ENCODE data around the gene WDR18. TPM values are rescaled to one million over a fixed set of nuclear protein-coding genes. Genes with fewer than 3 reads are reported as not detected.

Gene WDR18
- total RNA-seq, 1 experiment from 2014 or later: 96.8 TPM

DNA sequence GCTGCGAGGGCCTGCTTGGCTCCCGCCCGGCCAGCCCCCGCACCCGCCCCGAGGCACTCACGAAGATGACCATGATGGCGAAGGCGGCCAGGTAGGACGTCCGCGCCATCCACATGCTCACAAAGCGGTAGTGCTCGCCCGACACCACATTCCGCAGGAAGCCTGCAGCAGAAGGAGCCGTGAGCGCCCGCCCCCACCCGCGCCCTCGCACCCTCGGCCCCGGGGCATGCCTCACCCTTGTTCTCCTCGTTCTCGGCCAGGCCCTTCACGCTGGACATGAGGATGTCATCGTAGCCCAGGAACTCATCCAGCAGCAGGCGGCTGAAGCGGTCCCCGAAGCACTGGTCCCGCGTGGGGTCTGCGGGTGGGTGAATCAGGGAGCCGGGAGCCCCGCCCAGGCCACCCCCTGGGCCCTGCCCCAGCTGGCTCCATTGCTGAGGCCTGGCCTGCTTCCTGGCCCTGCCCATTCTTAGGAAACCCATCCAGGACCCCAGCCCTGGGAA is 27.7 kb downstream of the WDR18 start:
- intact Hi-C loops (cut with micrococcal nuclease; ENCODE audit: unreplicated experiment): no loop called here

DNA sequence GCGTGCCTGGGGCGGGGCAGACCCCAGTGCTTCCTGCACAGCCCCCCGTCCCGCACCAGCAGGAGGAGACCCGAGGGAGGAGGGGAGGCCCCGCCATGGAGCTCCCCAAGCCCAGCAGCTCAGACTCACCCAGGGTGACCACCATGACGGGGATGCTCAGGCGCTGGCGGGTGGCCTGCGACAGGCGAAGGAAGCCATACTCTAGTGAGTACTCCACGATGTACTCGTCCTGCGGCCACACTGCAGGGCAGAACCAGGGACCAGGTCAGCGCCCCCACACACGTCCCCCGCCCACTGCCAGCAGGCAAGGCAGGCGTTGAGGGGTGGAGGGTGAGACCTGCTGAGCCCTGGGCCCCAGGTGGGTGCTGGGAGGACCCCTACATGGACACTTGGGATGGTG is 28.2 kb downstream of the WDR18 start:
- intact Hi-C loops (cut with micrococcal nuclease; ENCODE audit: unreplicated experiment): no loop called here
- Mint-ChIP-seq H3K36me3 (ENCODE audit: insufficient read depth, unreplicated experiment) (peaks cover 22% of the 10 kb centered on the region), H3K27me3 (ENCODE audit: insufficient read depth, unreplicated experiment) (no peaks in the 10 kb centered on the region), H3K4me1 (ENCODE audit: low read depth, unreplicated experiment) (no peaks in the 10 kb centered on the region), H3K9me3 (ENCODE audit: unreplicated experiment) (no peaks in the 10 kb centered on the region), H3K27ac (ENCODE audit: unreplicated experiment) (no peak overlapping the region), H3K4me3 (ENCODE audit: unreplicated experiment) (no peak overlapping the region)
- BruUV-seq (replicated peaks): no TSS peak
- Histone ChIP-seq H3K27me3 (replicated peaks; ENCODE audit: control insufficient read depth, insufficient read depth, low read length) (no peaks in the 10 kb centered on the region), H3K4me1 (peaks cover 4% of the 10 kb centered on the region; the same call in 1 of the 2 replicates), H3K36me3 (ENCODE audit: control insufficient read depth, insufficient read depth, low read length) (no peaks in the 10 kb centered on the region; the same call in 1 of the 2 replicates), H3K9me3 (no peaks in the 10 kb centered on the region), H3K4me3 (ENCODE audit: low read depth, low read length) (no peak overlapping the region)
- POLR2A ChIA-PET: no interaction called here
- CTCF ChIA-PET: no interaction called here
- DNase-seq: no peak
- TF ChIP-seq, protein P1, sequence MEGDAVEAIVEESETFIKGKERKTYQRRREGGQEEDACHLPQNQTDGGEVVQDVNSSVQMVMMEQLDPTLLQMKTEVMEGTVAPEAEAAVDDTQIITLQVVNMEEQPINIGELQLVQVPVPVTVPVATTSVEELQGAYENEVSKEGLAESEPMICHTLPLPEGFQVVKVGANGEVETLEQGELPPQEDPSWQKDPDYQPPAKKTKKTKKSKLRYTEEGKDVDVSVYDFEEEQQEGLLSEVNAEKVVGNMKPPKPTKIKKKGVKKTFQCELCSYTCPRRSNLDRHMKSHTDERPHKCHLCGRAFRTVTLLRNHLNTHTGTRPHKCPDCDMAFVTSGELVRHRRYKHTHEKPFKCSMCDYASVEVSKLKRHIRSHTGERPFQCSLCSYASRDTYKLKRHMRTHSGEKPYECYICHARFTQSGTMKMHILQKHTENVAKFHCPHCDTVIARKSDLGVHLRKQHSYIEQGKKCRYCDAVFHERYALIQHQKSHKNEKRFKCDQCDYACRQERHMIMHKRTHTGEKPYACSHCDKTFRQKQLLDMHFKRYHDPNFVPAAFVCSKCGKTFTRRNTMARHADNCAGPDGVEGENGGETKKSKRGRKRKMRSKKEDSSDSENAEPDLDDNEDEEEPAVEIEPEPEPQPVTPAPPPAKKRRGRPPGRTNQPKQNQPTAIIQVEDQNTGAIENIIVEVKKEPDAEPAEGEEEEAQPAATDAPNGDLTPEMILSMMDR (IDR thresholded peaks at IDR 0.05; ENCODE audit: insufficient read depth in 1 of 2, low read depth in 1 of 2, low read length in 1 of 2, severe bottlenecking in 1 of 2, unreplicated experiment in 1 of 2): no peak

More for the DNA sequence above, 27.7 kb downstream of the WDR18 start:
- H3K27me3 Mint-ChIP-seq (ENCODE audit: insufficient read depth, unreplicated experiment): no peaks in the 10 kb centered on the region
- no peaks in the 10 kb centered on the region for H3K9me3 ChIP-seq
- no peaks in the 10 kb centered on the region for H3K27me3 ChIP-seq (replicated peaks; ENCODE audit: control insufficient read depth, insufficient read depth, low read length)
- no TSS peak for BruUV-seq (replicated peaks)
- no peaks in the 10 kb centered on the region; the same call in 1 of the 2 replicates for H3K36me3 ChIP-seq (ENCODE audit: control insufficient read depth, insufficient read depth, low read length)
- CTCF ChIA-PET: no interaction called here
- TF ChIP-seq, protein P1 (IDR thresholded peaks at IDR 0.05; ENCODE audit: insufficient read depth in 1 of 2, low read depth in 1 of 2, low read length in 1 of 2, severe bottlenecking in 1 of 2, unreplicated experiment in 1 of 2): no peak
- no peak overlapping the region for H3K4me3 ChIP-seq (ENCODE audit: low read depth, low read length)
- H3K4me3 Mint-ChIP-seq (ENCODE audit: unreplicated experiment): no peak overlapping the region
- POLR2A ChIA-PET: no interaction called here
- H3K36me3 Mint-ChIP-seq (ENCODE audit: insufficient read depth, unreplicated experiment): peaks cover 22% of the 10 kb centered on the region
- H3K9me3 Mint-ChIP-seq (ENCODE audit: unreplicated experiment): no peaks in the 10 kb centered on the region
- DNase-seq: no peak
- no peak overlapping the region for H3K27ac Mint-ChIP-seq (ENCODE audit: unreplicated experiment)
- no peaks in the 10 kb centered on the region for H3K4me1 ChIP-seq
- H3K4me1 Mint-ChIP-seq (ENCODE audit: low read depth, unreplicated experiment): no peaks in the 10 kb centered on the region

DNA sequence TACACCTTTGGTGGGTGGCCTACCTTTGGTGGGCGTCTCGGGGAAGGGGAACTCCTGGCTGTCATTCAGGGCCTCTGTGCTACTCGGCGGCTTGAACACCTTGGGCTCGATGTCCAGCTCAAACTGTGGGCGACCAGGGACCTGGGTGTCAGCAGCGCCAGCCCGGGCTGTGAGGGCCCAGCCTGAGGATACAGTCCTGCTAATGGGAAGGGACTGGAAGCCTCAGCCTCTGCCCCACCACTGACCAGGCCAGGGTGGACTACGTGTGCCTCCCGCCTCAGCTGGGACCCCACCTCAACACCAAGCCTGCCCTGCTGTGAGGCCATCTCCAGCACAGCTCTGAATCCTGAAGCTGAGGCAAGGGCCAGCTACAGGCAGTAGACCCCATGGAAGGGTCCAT is 29.1 kb downstream of the WDR18 start:
- CTCF ChIA-PET: no interaction called here
- H3K36me3 ChIP-seq (ENCODE audit: control insufficient read depth, insufficient read depth, low read length): no peaks in the 10 kb centered on the region; the same call in 1 of the 2 replicates
- POLR2A ChIA-PET: interaction anchor here (0.6 kb wide), 1 partner anchor 118 kb away, joined by 3 read pairs; no protein-coding TSS in a partner anchor
- Mint-ChIP-seq H3K4me1 (ENCODE audit: low read depth, unreplicated experiment) (no peaks in the 10 kb centered on the region), H3K27me3 (ENCODE audit: insufficient read depth, unreplicated experiment) (no peaks in the 10 kb centered on the region), H3K4me3 (ENCODE audit: unreplicated experiment) (no peak overlapping the region), H3K27ac (ENCODE audit: unreplicated experiment) (no peak overlapping the region), H3K36me3 (ENCODE audit: insufficient read depth, unreplicated experiment) (peaks cover 21% of the 10 kb centered on the region), H3K9me3 (ENCODE audit: unreplicated experiment) (no peaks in the 10 kb centered on the region)
- BruUV-seq (replicated peaks): no TSS peak
- no peak overlapping the region for H3K4me3 ChIP-seq (ENCODE audit: low read depth, low read length)
- no peak for DNase-seq
- peaks cover 12% of the 10 kb centered on the region; the same call in 1 of the 2 replicates for H3K4me1 ChIP-seq
- TF ChIP-seq, protein P1 (IDR thresholded peaks at IDR 0.05; ENCODE audit: insufficient read depth in 1 of 2, low read depth in 1 of 2, low read length in 1 of 2, severe bottlenecking in 1 of 2, unreplicated experiment in 1 of 2): no peak
- intact Hi-C loops (cut with micrococcal nuclease; ENCODE audit: unreplicated experiment): no loop called here
- no peaks in the 10 kb centered on the region for H3K9me3 ChIP-seq
- H3K27me3 ChIP-seq (replicated peaks; ENCODE audit: control insufficient read depth, insufficient read depth, low read length): no peaks in the 10 kb centered on the region
